Testis (tissue), 3 donors: ENCODE measurements around the gene NPDC1. TPM values are rescaled to one million over a fixed set of nuclear protein-coding genes. Genes with fewer than 3 reads are reported as not detected.
"Not testable (repeated sequence)": the region's sequence is repeated elsewhere in the genome, so short reads cannot be mapped to it uniquely, and the experiment has no call there.

Experiments
- DNase-seq: peaks from one replicate; pipeline ENCODE4 v3.0.0-alpha.2; 2019
- H3K27ac ChIP-seq, 2 donors: fragments of 200-600 bp; sonication (generic); one replicate each; pipeline ENCODE4 v1.5.1; 2019
- H3K27me3 ChIP-seq: fragments of 200-600 bp; sonication (generic); one replicate; pipeline ENCODE4 v1.5.1; 2019
- H3K36me3 ChIP-seq: fragments of 200-600 bp; sonication (generic); one replicate; pipeline ENCODE4 v1.5.1; 2017; ENCODE audit warnings: low read depth; ENCODE audit errors: missing control alignments
- H3K4me1 ChIP-seq: fragments of 200-600 bp; sonication (generic); one replicate; pipeline ENCODE4 v1.5.1; 2019
- H3K4me3 ChIP-seq, 2 donors: fragments of 200-600 bp; sonication (generic); one replicate each; pipeline ENCODE4 v1.5.1; 2017 to 2019
- H3K9me3 ChIP-seq: fragments of 200-600 bp; sonication (generic); one replicate; pipeline ENCODE4 v1.5.1; 2017
- POLR2A ChIP-seq: fragments of 450-650 bp; IDR thresholded peaks from one replicate; pipeline ENCODE4 v1.6.1; 2017; ENCODE audit warnings: antibody characterized with exemption, mild to moderate bottlenecking, moderate library complexity
- WGBS, 2 donors: methylation state at CpG; one replicate each; pipeline ENCODE4 v1.1.5; 2018; 5-methylcytosine and 5-hydroxymethylcytosine counted together
- intact Hi-C: fragments of 100-400 bp; cut with DNase I; formaldehyde crosslinking; loops from one replicate; pipeline ENCODE4 v1.15.1; 2023; ENCODE audit warnings: low total_unique reads
- polyA plus RNA-seq: library from polyadenylated mRNA; stranded (reverse); fragments of 350-450 nt; fragmentation: Illumina TruSeq; extraction: RNeasy Lipid Tissue Mini Kit (QIAGEN cat#74804); gene quantifications from one replicate; pipeline ENCODE4 v1.2.3, GENCODE V29; 2014; ENCODE audit warnings: low read depth, low replicate concordance; ENCODE audit not compliant: insufficient read depth
- total RNA-seq, 2 donors: library from RNA; depleted of rRNA; stranded (reverse); fragments of >200 nt; gene quantifications; one replicate each; pipeline ENCODE4 v1.2.3, GENCODE V29; 2016
- TF ChIP-seq, protein P1 (sequence below), 3 experiments: fragments of 450-650 bp in 2 of 3; fragments of 200-600 bp in 1 of 3; sonication (generic) in 1 of 3; IDR thresholded peaks; one replicate each; pipeline ENCODE4 v1.5.1; 2016 to 2019; ENCODE audit warnings: antibody characterized with exemption in 3 of 3, mild to moderate bottlenecking in 2 of 3, moderate library complexity in 1 of 3

Gene NPDC1
- total and polyA plus RNA-seq, 3 donors from 2014 or later: 47.7 to 103 (median 75.9) TPM

DNA sequence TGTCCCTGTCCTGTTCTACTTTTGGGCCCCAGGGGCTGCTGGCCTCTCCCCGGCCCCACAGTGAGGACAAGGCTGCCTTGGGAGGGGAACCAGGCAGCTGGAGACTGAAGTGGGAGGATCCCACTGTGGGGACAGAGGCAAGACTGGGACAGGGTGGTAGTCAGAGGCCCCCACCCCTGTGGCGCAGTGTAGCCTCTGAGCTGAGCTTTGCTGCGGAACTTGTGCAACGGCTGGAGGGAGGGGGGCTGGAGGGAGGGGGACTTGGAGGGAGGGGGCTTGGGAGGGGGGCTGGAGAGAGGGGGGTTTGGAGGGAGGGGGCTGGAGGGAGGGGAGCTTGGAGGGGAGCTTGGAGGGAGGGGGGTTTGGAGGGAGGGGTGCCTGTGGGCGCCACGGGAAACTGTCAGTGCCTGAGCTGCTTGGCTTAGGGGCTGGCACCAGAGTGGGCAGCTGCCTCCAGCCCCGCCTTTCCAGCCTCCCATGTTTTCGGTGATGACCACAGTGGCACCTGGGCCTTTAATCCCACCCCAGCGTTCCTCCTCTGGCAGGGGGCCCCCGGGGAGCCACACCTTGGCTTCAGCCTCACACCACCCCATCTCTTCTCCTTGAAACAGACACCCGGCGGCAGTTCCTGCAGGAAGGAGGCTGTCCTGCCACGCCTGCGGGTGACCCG lies 11.8 kb downstream of the NPDC1 start:
- no peaks in the 10 kb centered on the region for H3K36me3 ChIP-seq
- H3K27ac ChIP-seq: no peak overlapping the region
- H3K27me3 ChIP-seq: no peaks in the 10 kb centered on the region
- H3K4me3 ChIP-seq: no peak overlapping the region
- TF ChIP-seq POLR2A: no peak
- TF ChIP-seq, protein P1, sequence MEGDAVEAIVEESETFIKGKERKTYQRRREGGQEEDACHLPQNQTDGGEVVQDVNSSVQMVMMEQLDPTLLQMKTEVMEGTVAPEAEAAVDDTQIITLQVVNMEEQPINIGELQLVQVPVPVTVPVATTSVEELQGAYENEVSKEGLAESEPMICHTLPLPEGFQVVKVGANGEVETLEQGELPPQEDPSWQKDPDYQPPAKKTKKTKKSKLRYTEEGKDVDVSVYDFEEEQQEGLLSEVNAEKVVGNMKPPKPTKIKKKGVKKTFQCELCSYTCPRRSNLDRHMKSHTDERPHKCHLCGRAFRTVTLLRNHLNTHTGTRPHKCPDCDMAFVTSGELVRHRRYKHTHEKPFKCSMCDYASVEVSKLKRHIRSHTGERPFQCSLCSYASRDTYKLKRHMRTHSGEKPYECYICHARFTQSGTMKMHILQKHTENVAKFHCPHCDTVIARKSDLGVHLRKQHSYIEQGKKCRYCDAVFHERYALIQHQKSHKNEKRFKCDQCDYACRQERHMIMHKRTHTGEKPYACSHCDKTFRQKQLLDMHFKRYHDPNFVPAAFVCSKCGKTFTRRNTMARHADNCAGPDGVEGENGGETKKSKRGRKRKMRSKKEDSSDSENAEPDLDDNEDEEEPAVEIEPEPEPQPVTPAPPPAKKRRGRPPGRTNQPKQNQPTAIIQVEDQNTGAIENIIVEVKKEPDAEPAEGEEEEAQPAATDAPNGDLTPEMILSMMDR (IDR thresholded peaks at IDR 0.05): no peak
- WGBS, 2 donors: 46 to 68% methylated on average over 8 to 14 of the region's 15 CpGs
- H3K4me1 ChIP-seq: peaks cover 16% of the 10 kb centered on the region
- intact Hi-C loops: loop anchor here (10.0 kb wide), 1 partner anchor 199 kb away; no protein-coding TSS in a partner anchor
- no peaks in the 10 kb centered on the region for H3K9me3 ChIP-seq
- DNase-seq: no peak

GRCh38 chr9:137033481-137033880 lies 12.5 kb downstream of the NPDC1 start:
- not testable (repeated sequence) for H3K4me3 ChIP-seq, H3K27me3 ChIP-seq, DNase-seq, H3K9me3 ChIP-seq, H3K27ac ChIP-seq, H3K36me3 ChIP-seq
- intact Hi-C loops: loop anchor here (10.0 kb wide), 1 partner anchor 199 kb away; no protein-coding TSS in a partner anchor
- 86 to 92% methylated on average over 5 of the region's 5 CpGs for whole genome bisulfite sequencing, 2 donors
- H3K4me1 ChIP-seq: peaks cover 23% of the 10 kb centered on the region

GRCh38 chr9:137032858-137033257 lies 13.1 kb downstream of the NPDC1 start:
- intact Hi-C loops: loop anchor here (10.0 kb wide), 1 partner anchor 198 kb away; no protein-coding TSS in a partner anchor
- peak; percentile 48 for DNase-seq
- no peaks in the 10 kb centered on the region for H3K9me3 ChIP-seq
- no peaks in the 10 kb centered on the region for H3K36me3 ChIP-seq
- H3K27ac ChIP-seq: no peak overlapping the region
- WGBS, 2 donors: 87 to 89% methylated on average over 7 to 10 of the region's 10 CpGs
- peaks cover 23% of the 10 kb centered on the region for H3K4me1 ChIP-seq
- H3K4me3 ChIP-seq: no peak overlapping the region
- TF ChIP-seq, protein P1 (IDR thresholded peaks at IDR 0.05): no peak
- no peak for TF ChIP-seq POLR2A
- H3K27me3 ChIP-seq: no peaks in the 10 kb centered on the region

DNA sequence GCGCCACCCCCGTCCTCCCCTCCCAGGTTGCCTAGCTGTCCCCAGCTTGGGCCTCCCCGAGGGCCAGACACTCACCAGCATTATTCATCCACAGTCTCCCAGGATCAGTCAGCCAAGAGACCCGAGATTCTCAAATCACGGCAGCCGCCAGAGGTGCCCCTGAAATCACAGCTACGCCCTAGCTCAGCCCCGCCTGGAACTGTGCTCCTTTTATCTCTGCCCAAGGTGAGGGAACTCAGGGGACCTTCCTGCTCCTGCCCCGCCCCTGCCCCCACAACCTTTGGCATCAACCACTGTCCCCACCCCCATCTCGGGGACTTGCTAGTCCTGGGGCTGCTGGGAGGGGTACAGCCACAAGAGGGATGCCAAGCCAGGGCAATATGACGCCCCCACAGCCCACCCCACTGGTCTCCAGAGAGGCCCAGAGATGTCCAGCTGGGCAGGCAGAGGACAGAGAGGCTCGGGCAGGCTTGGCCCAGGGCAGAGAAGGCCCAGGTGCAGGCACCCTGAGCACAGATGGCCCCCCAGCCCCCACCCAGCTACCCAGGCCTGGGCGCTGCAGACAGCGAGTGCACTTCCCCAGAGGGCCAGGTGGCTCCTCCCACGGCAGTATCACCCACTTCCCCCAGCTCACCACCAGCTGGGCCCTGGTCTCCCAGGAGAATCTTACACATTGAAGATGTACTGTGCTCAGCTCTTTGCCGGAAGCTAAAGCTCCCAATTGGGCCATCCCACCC lies 13.9 kb downstream of the NPDC1 start, which contains the start of gene FUT7:
TSS of gene FUT7 (minus strand) at position 185 of the 737 bp plus-strand sequence. CDS start at position 88, 97 bp downstream.
- H3K36me3 ChIP-seq: no peaks in the 10 kb centered on the region
- H3K4me3 ChIP-seq: no peak within 1 kb of the TSS
- H3K9me3 ChIP-seq: no peaks in the 10 kb centered on the region
- DNase-seq: no peak
- intact Hi-C loops: loop anchor here (10.0 kb wide), 1 partner anchor 197 kb away; no protein-coding TSS in a partner anchor
- WGBS, 2 donors: 62 to 68% methylated on average over 10 to 16 of the region's 16 CpGs
- no peak within 1 kb of the TSS for H3K27ac ChIP-seq
- no peaks in the 10 kb centered on the region for H3K27me3 ChIP-seq
- no peak for TF ChIP-seq POLR2A
- TF ChIP-seq, protein P1 (IDR thresholded peaks at IDR 0.05): no peak
- peaks cover 27% of the 10 kb centered on the region for H3K4me1 ChIP-seq
